HG03520 (cell line): ENCODE data around the gene APPBP2.
A peak's percentile ranks its signal among the peaks of the same experiment; 100 is the strongest.

Experiments
- ATAC-seq: cut with Tn5 transposase; IDR thresholded peaks from one replicate; pipeline ENCODE4 v1.9.1; 2021; ENCODE audit warnings: mild to moderate bottlenecking, moderate library complexity; ENCODE audit not compliant: unreplicated experiment

The APPBP2 gene

DNA sequence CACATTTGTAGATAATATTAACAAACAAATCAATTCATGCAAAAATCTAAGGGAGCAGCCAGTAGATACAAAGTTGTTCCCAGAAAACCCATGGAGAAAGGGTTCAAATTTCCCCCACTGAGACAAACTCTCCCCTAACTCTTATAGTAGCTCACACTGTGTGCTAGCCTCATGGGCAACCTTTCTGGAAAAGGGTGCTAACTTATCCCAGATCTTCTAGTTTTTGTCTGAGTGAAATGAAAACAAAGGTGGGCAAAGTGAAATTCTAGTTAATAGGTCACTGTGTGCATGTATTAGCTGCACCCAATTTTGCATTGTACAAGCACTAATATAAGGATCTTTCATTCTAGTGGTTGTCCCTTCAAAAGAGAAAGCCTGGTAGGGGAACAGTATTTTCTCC, 124.2 kb downstream of the APPBP2 start:
- no peak for ATAC-seq

DNA sequence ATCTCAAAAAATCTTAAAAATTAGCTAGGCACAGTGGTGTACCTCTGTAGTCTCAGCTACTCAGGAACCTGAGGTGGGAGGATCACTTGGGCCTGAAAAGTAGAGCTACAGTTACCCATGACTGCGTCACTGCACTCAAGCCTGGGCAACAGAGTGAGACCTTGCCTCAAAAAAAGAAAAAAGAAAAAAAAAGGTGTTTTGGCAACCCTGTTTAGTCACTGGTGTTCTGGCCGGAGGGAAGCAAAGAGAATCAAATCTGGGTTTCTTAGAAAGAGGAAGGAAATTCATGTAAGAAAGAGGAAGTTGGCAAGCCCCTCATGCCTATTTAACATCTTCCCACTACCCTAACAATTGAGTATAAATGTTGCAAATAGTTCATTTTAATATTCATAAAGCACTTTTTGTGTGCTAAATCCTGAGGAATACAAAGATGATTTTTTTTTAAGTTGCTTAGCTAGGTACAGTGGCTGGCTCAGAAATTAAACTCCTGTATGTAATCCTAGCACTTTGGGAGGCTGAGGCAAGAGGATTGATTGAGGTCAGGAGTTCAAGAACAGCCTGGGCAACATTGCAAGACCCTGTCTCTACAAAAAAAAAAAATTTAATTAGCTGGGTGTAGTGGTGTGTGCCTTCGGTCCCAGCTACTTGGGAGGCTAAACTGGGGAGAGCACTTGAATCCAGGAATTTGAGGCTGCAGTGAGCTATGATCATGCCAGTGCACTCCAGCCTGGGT, 127.6 kb downstream of the APPBP2 start:
- peak; percentile 61 for ATAC-seq

GRCh38 chr17:60396412-60396811, 129.6 kb downstream of the APPBP2 start:
- ATAC-seq = no peak

DNA sequence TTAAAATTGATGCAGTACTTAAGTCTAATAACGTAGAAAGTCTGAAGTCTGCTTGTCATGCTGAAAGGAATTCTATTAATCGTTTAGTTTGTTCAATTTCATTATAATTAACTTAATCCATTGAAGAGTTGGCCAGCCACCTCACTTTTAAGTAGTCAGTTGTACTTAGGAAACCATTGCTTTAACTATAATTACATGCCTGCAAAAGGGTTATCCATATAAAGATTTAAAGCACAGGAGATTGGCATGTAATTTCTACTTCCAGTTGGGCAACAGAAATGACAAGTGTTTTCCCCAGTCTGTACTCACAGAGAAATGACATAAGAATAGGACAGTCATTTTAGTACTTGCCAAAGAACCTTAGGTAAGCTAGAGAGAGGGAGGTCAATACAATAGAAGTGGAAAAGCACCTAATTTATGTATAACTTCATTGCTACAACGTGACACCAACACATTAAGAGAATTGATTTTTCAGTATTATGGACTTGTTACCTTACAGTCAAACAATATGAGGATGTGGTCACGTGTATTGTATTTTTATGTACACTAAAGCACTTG, 130.5 kb downstream of the APPBP2 start:
- no peak for ATAC-seq

DNA sequence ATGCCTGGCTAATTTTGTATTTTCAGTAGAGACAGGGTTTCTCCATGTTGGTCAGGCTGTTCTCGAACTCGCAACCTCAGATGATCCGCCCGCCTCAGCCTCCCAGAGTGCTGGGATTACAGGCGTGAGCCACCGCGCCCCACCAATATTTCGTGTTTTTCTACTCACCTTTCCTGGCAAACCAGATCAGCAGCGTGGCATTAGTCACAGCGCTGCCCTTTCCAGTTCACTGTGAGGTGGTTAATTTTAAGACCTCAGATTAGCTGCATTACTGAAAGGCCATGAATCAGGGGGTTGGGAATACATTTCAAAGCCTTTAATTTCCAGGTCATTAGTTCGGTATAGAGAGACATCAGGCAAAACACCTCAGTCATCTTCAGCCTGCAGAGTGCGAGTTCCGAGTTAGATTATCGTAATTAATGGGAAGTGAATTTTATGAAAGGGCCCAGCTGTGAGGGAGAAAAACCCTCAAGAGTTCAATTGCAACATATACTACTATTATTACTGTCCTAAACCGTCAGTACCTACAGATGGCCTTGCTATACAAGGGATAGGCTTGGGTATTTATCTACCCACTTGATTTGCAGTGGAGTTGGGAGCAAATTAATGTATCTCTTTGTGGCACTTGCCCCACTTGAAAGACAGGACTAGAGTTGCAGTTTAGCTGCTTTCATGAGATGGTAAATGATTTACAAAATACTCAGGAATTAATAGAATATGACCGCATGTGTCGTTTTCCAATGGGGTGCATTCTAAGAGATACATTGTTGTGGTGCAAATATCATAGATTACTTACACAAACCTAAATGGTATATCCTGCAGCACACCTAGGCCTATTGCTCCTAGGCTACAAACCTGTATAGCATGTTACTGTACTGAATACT, 132.0 kb downstream of the APPBP2 start:
- ATAC-seq = no peak
